ENCODE data around the gene RASGRF1.
A peak's percentile ranks its signal among the peaks of the same experiment; 100 is the strongest.
"Not testable (repeated sequence)": the region's sequence is repeated elsewhere in the genome, so short reads cannot be mapped to it uniquely, and the experiment has no call there.

Gene RASGRF1

GRCh38 chr15:79035111-79035601 lies 55.4 kb downstream of the RASGRF1 start:
- no peak for DNase-seq

DNA sequence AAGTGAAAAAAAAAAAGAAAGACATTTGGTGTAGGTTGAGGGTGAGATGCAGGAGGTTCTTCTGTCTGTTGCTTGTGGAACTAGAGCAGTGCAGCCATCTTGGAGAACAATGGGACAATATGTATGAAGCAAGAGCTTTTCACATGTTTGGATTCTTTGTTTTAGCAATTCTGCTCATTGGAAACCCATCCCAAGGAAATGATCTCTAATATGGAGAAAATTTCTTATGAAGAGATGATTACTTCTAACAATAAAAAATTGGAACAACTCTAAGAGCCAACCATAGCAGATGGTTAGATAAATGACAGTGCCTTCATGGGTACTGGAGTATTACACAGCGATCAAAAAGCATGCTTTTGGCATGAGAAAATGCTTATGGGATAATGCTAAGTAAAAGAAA lies 56.3 kb downstream of the RASGRF1 start:
- no peak for DNase-seq

- no peak for DNase-seq
Measured at GRCh38 chr15:79032656-79033055, 57.9 kb downstream of the RASGRF1 start.

- DNase-seq: no peak
Measured at GRCh38 chr15:79031821-79032220, 58.8 kb downstream of the RASGRF1 start.

- no peak for DNase-seq
Measured at GRCh38 chr15:79031201-79031600, 59.4 kb downstream of the RASGRF1 start.

DNA sequence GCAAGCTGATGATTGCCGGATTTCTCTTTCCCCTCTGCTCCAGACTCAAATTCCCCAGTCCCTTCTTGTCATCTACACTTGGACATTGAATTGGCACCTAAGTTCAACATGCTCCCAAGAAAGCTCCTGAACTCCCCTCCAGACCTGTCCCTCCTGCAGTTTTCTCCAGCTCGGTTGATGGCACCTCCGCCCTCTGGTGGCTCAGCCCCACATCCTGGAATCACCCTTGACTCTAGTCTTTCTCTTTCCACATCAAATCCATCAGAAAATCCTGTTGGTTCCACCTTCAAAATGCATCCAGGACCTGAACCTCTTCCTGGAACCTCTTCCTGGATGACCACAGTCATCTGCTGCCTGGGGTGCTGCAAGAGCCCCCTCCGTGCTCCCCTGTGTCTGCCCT lies 60.1 kb downstream of the RASGRF1 start:
- no peak for DNase-seq

- DNase-seq: peak; percentile 25 to 57
Measured at GRCh38 chr15:79028411-79028964, 62.1 kb downstream of the RASGRF1 start.

DNA sequence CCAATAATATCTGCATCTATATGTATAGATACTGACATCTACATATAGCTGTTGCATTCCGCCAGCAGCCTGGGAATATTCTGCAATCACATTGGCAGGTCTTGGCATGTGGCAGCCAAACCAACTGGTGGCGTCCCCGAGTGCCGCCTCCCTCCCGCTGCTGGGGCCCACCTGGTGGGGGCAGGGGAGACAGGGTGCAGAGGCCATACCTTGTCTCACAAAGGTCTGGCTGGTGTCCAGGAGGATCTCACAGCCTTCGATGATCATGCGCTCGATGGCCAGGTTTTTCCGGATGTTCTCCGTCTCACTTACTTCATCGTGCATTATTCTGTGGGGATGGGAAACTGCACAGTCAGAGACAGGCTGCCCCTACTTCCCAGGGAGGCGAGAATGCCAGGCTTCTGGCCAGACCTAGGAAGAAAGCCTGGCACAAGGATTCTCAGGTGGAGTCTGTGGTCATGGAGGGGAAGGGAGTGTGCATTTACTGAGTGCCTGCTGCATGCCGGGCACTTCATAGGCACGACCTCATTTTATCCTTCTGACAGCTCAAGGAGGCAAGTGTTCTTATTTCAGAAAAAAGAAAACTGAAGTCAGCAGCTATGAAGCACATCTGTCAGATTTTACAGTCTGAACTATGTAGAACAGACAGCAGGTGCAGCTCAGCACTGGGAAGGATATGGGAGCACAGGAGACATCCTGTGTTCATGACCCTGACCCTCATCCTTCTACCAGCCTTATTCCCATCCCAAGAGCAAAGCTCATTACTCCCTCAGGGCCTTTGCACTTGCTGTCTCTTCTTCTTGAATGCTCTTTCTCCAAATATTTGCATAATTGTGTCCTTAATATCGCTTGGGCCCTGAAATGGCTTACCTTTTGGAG lies 62.8 kb downstream of the RASGRF1 start:
- DNase-seq: no peak

GRCh38 chr15:79025802-79026201 lies 64.8 kb downstream of the RASGRF1 start:
- no peak for DNase-seq

- DNase-seq: no peak
Measured at GRCh38 chr15:79025201-79025600, 65.4 kb downstream of the RASGRF1 start.

- not testable (repeated sequence) for DNase-seq
Measured at GRCh38 chr15:79024493-79024892, 66.1 kb downstream of the RASGRF1 start.

DNA sequence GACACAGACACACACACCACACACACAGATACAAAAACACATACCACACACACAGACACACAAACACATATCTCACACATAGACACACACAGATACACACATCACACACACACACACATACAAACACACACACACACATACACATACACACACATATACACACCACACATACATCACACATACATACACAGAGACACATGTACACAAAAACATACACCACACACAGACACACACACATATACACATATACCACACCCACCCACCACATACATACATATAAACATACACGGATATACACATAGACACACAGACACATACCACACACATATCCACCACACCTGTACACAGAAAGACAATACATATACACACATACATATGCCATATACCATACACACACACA lies 66.7 kb downstream of the RASGRF1 start:
- DNase-seq: no peak

DNA sequence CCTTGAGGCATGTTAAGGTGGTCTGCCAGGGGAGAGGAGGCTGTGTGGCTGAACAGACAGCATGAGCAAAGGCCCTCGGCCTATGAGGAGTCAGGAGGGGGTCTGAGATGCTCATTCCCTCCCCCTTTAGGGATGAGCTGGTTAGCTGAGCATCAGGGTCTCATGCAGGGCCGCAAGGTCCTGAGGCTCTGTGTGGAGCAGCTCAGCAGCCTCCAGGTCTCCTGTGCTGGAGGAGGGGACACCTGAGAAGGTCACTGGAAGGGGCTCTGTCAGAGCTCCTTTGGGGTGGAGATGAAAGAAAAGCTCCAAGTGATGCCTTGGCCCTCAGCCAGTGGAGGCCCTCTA lies 67.1 kb downstream of the RASGRF1 start:
- no peak for DNase-seq

DNA sequence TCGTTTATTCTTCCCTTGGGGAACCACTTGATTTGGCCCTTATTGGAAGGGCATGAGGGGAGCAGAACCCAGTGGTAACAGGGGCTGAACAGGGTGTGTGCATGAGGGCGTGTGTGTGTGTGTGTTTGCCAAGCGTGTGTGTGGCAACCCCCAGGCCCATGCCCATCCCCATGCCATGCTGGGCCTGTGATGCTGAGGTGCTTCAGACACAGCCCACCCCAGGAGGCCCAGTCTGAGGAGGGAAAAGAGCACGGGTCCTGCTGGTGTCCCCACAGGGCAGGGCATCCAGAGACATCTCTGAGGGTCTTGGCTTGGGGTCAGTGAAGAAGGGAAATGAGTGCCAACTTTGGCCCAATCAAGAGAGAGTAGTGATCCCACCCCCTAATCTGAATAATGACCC lies 71.6 kb downstream of the RASGRF1 start:
- DNase-seq: no peak

DNA sequence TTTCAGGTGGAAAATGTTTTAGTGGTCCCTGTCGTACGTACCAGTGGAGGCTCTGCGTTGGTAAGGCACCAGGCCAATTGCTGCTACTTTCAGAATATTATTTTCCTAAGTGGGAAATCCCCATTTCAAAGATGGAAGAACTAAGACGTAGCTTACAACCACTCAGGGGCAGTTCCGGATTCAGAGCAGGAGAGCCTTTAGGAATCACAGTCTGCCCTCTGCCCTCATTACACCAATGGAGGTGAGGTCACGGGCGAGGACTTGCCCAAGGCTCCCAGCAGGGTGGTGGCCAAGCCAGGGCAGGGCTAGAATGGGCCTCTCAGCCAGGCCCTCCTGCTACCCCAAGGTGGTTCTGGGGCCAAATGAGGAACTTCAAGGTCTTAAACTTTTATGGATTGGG lies 72.6 kb downstream of the RASGRF1 start:
- DNase-seq: no peak

GRCh38 chr15:79016527-79017170 lies 73.9 kb downstream of the RASGRF1 start:
- DNase-seq: no peak

GRCh38 chr15:79015416-79015815 lies 75.2 kb downstream of the RASGRF1 start:
- DNase-seq: no peak

- DNase-seq: no peak
Measured at GRCh38 chr15:79010278-79010677, 80.3 kb downstream of the RASGRF1 start.

- DNase-seq: no peak
Measured at GRCh38 chr15:79009379-79009778, 81.2 kb downstream of the RASGRF1 start.

GRCh38 chr15:79008659-79009058 lies 81.9 kb downstream of the RASGRF1 start:
- DNase-seq: no peak

- peak in 1 of 2 donors; percentile 31 for DNase-seq
Measured at GRCh38 chr15:79007066-79007465, 83.5 kb downstream of the RASGRF1 start.

GRCh38 chr15:79006071-79006470 lies 84.5 kb downstream of the RASGRF1 start:
- DNase-seq: no peak

DNA sequence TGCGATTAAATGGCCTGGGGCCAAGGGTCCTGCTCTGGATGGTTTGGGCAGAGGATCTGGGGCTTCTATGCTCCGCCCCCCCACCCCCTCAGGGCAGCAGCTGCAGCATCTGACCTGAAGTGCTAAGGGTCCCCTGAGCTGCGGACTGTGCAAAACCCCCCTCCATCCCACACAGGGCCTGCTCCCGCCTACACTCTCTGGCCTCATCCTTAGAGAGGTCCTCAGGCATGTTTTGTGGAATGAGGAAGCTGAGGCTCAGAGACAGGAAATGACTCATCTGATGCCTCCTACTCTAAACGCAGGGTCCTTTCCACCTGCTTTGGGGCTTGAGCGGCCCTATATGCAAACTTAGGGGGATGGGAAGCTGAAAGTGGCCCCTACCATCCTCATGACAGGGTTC lies 86.2 kb downstream of the RASGRF1 start:
- no peak for DNase-seq

DNA sequence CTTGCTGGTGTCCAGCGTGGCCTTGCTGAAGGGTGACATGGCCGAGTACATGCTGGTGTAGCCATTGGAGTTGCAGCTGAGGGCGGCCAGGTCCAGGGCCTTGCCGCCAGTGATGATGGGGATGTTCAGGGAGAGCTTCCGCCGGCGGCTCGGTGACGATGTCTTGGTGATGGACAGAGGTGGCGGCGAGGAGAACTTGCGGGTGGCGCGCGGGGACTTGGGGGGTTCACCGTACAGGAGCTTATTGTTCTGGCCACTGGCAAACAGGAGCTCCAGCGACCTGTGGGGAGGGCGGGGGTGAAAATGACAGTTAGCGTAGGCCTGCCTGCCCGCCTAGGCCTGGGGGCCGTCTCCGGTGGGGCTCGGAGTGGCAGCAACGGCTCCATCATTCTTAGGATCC lies 86.7 kb downstream of the RASGRF1 start:
- DNase-seq: no peak
